OCI-LY1 (cell line): Measurements from ENCODE around the gene KRTAP10-10.

ENCODE experiments used
- EZH2 ChIP-seq: fragments of 200-600 bp; sonication (generic), shearing (Covaris generic); IDR thresholded peaks from 2 replicates; pipeline ENCODE4 v1.8.0; 2017; ENCODE audit warnings: borderline replicate concordance, mixed run types, mild to moderate bottlenecking, antibody characterized with exemption, low read length, moderate library complexity, mixed read lengths
- TF ChIP-seq, protein P1 (sequence below): fragments of 200-600 bp; sonication (generic), shearing (Covaris generic); IDR thresholded peaks from 2 replicates; pipeline ENCODE4 v1.5.1; 2017; ENCODE audit warnings: mild to moderate bottlenecking, antibody characterized with exemption, low read length, moderate library complexity, mixed read lengths

DNA sequence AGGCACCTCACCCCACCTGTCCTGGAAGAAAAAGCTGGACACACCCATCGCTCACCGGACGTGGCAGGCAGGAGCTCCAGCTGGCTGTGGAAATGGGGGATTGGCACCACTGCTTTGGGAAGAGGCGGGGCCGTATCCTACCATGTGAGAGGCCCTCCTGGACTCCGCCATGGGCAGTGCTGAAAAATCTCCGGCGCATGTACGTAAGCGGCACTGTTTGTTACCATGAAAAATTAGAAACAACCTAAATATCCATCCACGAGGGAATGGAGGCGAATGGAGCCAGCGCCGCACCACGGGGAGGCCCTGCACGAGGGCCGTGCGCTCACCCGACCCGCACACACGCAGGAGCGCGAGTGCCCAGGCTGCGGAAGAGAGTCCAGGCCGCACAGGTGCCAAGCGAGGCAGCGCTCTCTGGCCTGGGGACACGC, 22.2 kb upstream of the KRTAP10-10 start:
- TF ChIP-seq, protein P1, sequence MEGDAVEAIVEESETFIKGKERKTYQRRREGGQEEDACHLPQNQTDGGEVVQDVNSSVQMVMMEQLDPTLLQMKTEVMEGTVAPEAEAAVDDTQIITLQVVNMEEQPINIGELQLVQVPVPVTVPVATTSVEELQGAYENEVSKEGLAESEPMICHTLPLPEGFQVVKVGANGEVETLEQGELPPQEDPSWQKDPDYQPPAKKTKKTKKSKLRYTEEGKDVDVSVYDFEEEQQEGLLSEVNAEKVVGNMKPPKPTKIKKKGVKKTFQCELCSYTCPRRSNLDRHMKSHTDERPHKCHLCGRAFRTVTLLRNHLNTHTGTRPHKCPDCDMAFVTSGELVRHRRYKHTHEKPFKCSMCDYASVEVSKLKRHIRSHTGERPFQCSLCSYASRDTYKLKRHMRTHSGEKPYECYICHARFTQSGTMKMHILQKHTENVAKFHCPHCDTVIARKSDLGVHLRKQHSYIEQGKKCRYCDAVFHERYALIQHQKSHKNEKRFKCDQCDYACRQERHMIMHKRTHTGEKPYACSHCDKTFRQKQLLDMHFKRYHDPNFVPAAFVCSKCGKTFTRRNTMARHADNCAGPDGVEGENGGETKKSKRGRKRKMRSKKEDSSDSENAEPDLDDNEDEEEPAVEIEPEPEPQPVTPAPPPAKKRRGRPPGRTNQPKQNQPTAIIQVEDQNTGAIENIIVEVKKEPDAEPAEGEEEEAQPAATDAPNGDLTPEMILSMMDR, result no peak
- TF ChIP-seq EZH2, result no peak
